Colonic mucosa (tissue), 4 donors: ENCODE results near the gene MORN5. TPM values are rescaled to one million over a fixed set of nuclear protein-coding genes. Genes with fewer than 3 reads are reported as not detected.

Experiments used
- DNase-seq: peaks from one replicate; pipeline ENCODE4 v3.0.0-alpha.2; 2020
- H3K27ac ChIP-seq: fragments of 200-600 bp; one replicate; pipeline ENCODE4 v1.8.0; 2021
- H3K27me3 ChIP-seq: fragments of 200-600 bp; one replicate; pipeline ENCODE4 v1.8.0; 2021
- H3K36me3 ChIP-seq: fragments of 200-600 bp; one replicate; pipeline ENCODE4 v1.8.0; 2021
- H3K4me1 ChIP-seq: fragments of 200-600 bp; one replicate; pipeline ENCODE4 v1.8.0; 2021; ENCODE audit warnings: mild to moderate bottlenecking
- H3K4me3 ChIP-seq: fragments of 200-600 bp; one replicate; pipeline ENCODE4 v1.8.0; 2021
- H3K9ac ChIP-seq, 2 donors: one replicate each; pipeline ENCODE4 v1.7.0; 2013; ENCODE audit warnings: control low read depth in 2 of 2, low read depth in 2 of 2, low read length in 2 of 2
- H3K9me3 ChIP-seq: fragments of 200-600 bp; one replicate; pipeline ENCODE4 v1.8.0; 2021
- CTCF ChIP-seq: fragments of 200-600 bp; IDR thresholded peaks from one replicate; pipeline ENCODE4 v1.8.0; 2022; ENCODE audit warnings: antibody characterized with exemption, mild to moderate bottlenecking
- intact Hi-C: fragments of 100-400 bp; cut with DNase I; formaldehyde crosslinking; loops from one replicate; pipeline ENCODE4 v1.14.1; 2022
- total RNA-seq, 2 donors: library from RNA; stranded (reverse); fragmentation: NEBNext Ultra II Directional in 1 of 2; extraction: Animal tissue kit (Norgen Biotek cat#: 25700) in 1 of 2; gene quantifications; one replicate each; pipeline ENCODE4 v1.2.1, GENCODE V29; 2021
- donor health status: healthy.
- donor health status: DM: no; HTN: no; CAD: no.
- donor health status: DM: no; HTN: no; CAD: no.

Gene MORN5
- total RNA-seq, 2 donors from 2014 or later = 7.0 TPM; not detected in 1

- H3K9ac ChIP-seq = no peak overlapping the region
- H3K36me3 ChIP-seq = no peaks in the 10 kb centered on the region
- H3K4me1 ChIP-seq = peaks cover 11% of the 10 kb centered on the region
- TF ChIP-seq CTCF = no peak
- DNase-seq = no peak
- H3K27ac ChIP-seq = no peak overlapping the region
- H3K4me3 ChIP-seq = no peak overlapping the region
- no peaks in the 10 kb centered on the region for H3K9me3 ChIP-seq
- intact Hi-C loops = no loop called here
- peaks cover 84% of the 10 kb centered on the region for H3K27me3 ChIP-seq
Measured at GRCh38 chr9:122215663-122216062, 56.0 kb downstream of the MORN5 start.

GRCh38 chr9:122216138-122216797 is 56.6 kb downstream of the MORN5 start:
- H3K9me3 ChIP-seq = no peaks in the 10 kb centered on the region
- no peak overlapping the region for H3K4me3 ChIP-seq
- intact Hi-C loops = no loop called here
- TF ChIP-seq CTCF = no peak
- peaks cover 88% of the 10 kb centered on the region for H3K27me3 ChIP-seq
- DNase-seq = no peak
- no peak overlapping the region for H3K9ac ChIP-seq
- H3K4me1 ChIP-seq = peaks cover 11% of the 10 kb centered on the region
- H3K36me3 ChIP-seq = no peaks in the 10 kb centered on the region
- no peak overlapping the region for H3K27ac ChIP-seq

- no peak overlapping the region for H3K4me3 ChIP-seq
- no peak for TF ChIP-seq CTCF
- no peaks in the 10 kb centered on the region for H3K9me3 ChIP-seq
- DNase-seq = no peak
- H3K27ac ChIP-seq = no peak overlapping the region
- H3K4me1 ChIP-seq = peaks cover 11% of the 10 kb centered on the region
- H3K27me3 ChIP-seq = peaks cover 88% of the 10 kb centered on the region
- no peak overlapping the region for H3K9ac ChIP-seq
- H3K36me3 ChIP-seq = no peaks in the 10 kb centered on the region
- intact Hi-C loops = no loop called here
Measured at GRCh38 chr9:122216798-122217418, 57.2 kb downstream of the MORN5 start.

- no peak overlapping the region for H3K4me3 ChIP-seq
- H3K27me3 ChIP-seq = peaks cover 88% of the 10 kb centered on the region
- TF ChIP-seq CTCF = no peak
- intact Hi-C loops = no loop called here
- no peak overlapping the region for H3K9ac ChIP-seq
- no peak for DNase-seq
- H3K36me3 ChIP-seq = no peaks in the 10 kb centered on the region
- peaks cover 11% of the 10 kb centered on the region for H3K4me1 ChIP-seq
- no peak overlapping the region for H3K27ac ChIP-seq
- H3K9me3 ChIP-seq = no peaks in the 10 kb centered on the region
Measured at GRCh38 chr9:122217640-122218039, 57.9 kb downstream of the MORN5 start.

GRCh38 chr9:122218071-122218934 is 58.6 kb downstream of the MORN5 start:
- no peak for TF ChIP-seq CTCF
- Histone ChIP-seq H3K9me3 (no peaks in the 10 kb centered on the region), H3K4me1 (peaks cover 11% of the 10 kb centered on the region), H3K27ac (no peak overlapping the region), H3K9ac (no peak overlapping the region), H3K27me3 (peaks cover 86% of the 10 kb centered on the region), H3K36me3 (no peaks in the 10 kb centered on the region), H3K4me3 (no peak overlapping the region)
- intact Hi-C loops = no loop called here
- no peak for DNase-seq
